GM23248 (cell line): ENCODE measurements around the gene SLC22A14. TPM values are rescaled to one million over a fixed set of nuclear protein-coding genes. Genes with fewer than 3 reads are reported as not detected.
"Not testable (repeated sequence)": the region's sequence is repeated elsewhere in the genome, so short reads cannot be mapped to it uniquely, and the experiment has no call there.

Experiments used
- DNase-seq: peaks from one replicate; pipeline ENCODE4 v3.0.0-alpha.2; 2015
- H2AFZ ChIP-seq: fragments of 200-600 bp; sonication (generic); 2 replicates; pipeline ENCODE4 v1.6.1; 2016; ENCODE audit warnings: antibody characterized with exemption
- H3F3A ChIP-seq: fragments of 200-600 bp; sonication (generic); 2 replicates; pipeline ENCODE4 v1.6.1; 2016; ENCODE audit warnings: mild to moderate bottlenecking, antibody characterized with exemption, mixed run types; ENCODE audit not compliant: insufficient read depth
- H3K27ac ChIP-seq: fragments of 200-600 bp; sonication (generic); 2 replicates; pipeline ENCODE4 v1.5.1; 2016; ENCODE audit warnings: mild to moderate bottlenecking
- H3K27me3 ChIP-seq: fragments of 200-600 bp; sonication (generic); replicated peaks from 2 replicates; pipeline ENCODE4 v1.6.1; 2016; ENCODE audit warnings: mild to moderate bottlenecking; ENCODE audit not compliant: insufficient read depth
- H3K36me3 ChIP-seq: fragments of 200-600 bp; sonication (generic); 2 replicates; pipeline ENCODE4 v1.6.1; 2016; ENCODE audit warnings: low read depth, mild to moderate bottlenecking
- H3K4me1 ChIP-seq: fragments of 200-600 bp; sonication (generic); 2 replicates; pipeline ENCODE4 v1.6.1; 2016; ENCODE audit warnings: mild to moderate bottlenecking; ENCODE audit not compliant: insufficient read depth
- H3K4me2 ChIP-seq: fragments of 200-600 bp; sonication (generic); one replicate; pipeline ENCODE4 v1.6.1; 2016; ENCODE audit warnings: mild to moderate bottlenecking; ENCODE audit not compliant: unreplicated experiment
- H3K4me3 ChIP-seq: fragments of 200-600 bp; sonication (generic); 2 replicates; pipeline ENCODE4 v1.5.1; 2016; ENCODE audit warnings: mild to moderate bottlenecking
- H3K79me2 ChIP-seq: fragments of 200-600 bp; sonication (generic); 2 replicates; pipeline ENCODE4 v1.6.1; 2016; ENCODE audit warnings: mild to moderate bottlenecking; ENCODE audit not compliant: insufficient read depth
- H3K9ac ChIP-seq: fragments of 200-600 bp; sonication (generic); 2 replicates; pipeline ENCODE4 v1.6.1; 2016; ENCODE audit warnings: mild to moderate bottlenecking
- H3K9me2 ChIP-seq: fragments of 200-600 bp; sonication (generic); 2 replicates; pipeline ENCODE4 v1.6.1; 2016; ENCODE audit warnings: mixed run types, mild to moderate bottlenecking, moderate library complexity; ENCODE audit not compliant: insufficient read depth
- H3K9me3 ChIP-seq: fragments of 200-600 bp; sonication (generic); one replicate; pipeline ENCODE4 v1.6.1; 2017; ENCODE audit warnings: low read depth
- H4K20me1 ChIP-seq: fragments of 200-600 bp; sonication (generic); 2 replicates; pipeline ENCODE4 v1.6.0; 2016; ENCODE audit not compliant: insufficient read depth
- EZH2 ChIP-seq: fragments of 200-600 bp; sonication (generic); IDR thresholded peaks from 2 replicates; pipeline ENCODE4 v1.6.1; 2018; ENCODE audit warnings: antibody characterized with exemption, mild to moderate bottlenecking; ENCODE audit not compliant: insufficient read depth, poor library complexity, severe bottlenecking
- EZH2phosphoT487 ChIP-seq: fragments of 200-600 bp; sonication (generic); IDR thresholded peaks from 2 replicates; pipeline ENCODE4 v1.6.1; 2018; ENCODE audit warnings: antibody characterized with exemption, moderate library complexity, mild to moderate bottlenecking, low read depth; ENCODE audit not compliant: insufficient read depth
- WGBS, 2 experiments: methylation state at CpG; one replicate each; pipeline ENCODE4 v1.1.6; 2015 to 2017; ENCODE audit warnings: low lambda C conversion rate in 2 of 2, low coverage in 1 of 2; ENCODE audit errors: missing lambda C conversion rate in 2 of 2; 5-methylcytosine and 5-hydroxymethylcytosine counted together
- in situ Hi-C: fragments of 300-500 bp; cut with MboI; formaldehyde crosslinking; loops from 2 replicates; pipeline ENCODE4 v1.15.0; 2020
- polyA plus RNA-seq: library from polyadenylated mRNA; unstranded; fragments of >200 nt; fragmentation: Nextera tagmentation; extraction: Ambion mirVana; gene quantifications from 2 replicates; pipeline ENCODE4 v1.2.1, GENCODE V29; 2016
- total RNA-seq: library from RNA; depleted of rRNA; stranded (reverse); fragments of >200 nt; shearing (Covaris generic); gene quantifications from 2 replicates; pipeline ENCODE4 v1.2.3, GENCODE V29; 2014; rRNA removed

SLC22A14 gene, protein sequence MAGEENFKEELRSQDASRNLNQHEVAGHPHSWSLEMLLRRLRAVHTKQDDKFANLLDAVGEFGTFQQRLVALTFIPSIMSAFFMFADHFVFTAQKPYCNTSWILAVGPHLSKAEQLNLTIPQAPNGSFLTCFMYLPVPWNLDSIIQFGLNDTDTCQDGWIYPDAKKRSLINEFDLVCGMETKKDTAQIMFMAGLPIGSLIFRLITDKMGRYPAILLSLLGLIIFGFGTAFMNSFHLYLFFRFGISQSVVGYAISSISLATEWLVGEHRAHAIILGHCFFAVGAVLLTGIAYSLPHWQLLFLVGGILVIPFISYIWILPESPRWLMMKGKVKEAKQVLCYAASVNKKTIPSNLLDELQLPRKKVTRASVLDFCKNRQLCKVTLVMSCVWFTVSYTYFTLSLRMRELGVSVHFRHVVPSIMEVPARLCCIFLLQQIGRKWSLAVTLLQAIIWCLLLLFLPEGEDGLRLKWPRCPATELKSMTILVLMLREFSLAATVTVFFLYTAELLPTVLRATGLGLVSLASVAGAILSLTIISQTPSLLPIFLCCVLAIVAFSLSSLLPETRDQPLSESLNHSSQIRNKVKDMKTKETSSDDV
- total RNA-seq (not detected in 2 replicates), polyA plus RNA-seq (0.08 TPM in 1 of 2 replicates, not detected in the other)

- in situ Hi-C loops: no loop called here
- H2AFZ ChIP-seq: no peak within 1 kb of the TSS
Measured at GRCh38 chr3:38281895-38282686, at the start of gene SLC22A14. Gene SLC22A14 (plus strand): TSS chr3:38282294. CDS start chr3:38306027, 23,733 bp downstream.

GRCh38 chr3:38232701-38233100 is 49.4 kb upstream of the SLC22A14 start:
- Histone ChIP-seq H3K27me3 (no peaks in the 10 kb centered on the region), H3K9ac (no peak overlapping the region), H3K9me3 (no peaks in the 10 kb centered on the region), H3K4me1 (peaks cover 23% of the 10 kb centered on the region), H3K36me3 (peaks cover 44% of the 10 kb centered on the region), H3K27ac (no peak overlapping the region), H3K4me2 (no peak overlapping the region), H3F3A (peaks cover 14% of the 10 kb centered on the region), H2AFZ (no peak overlapping the region), H3K79me2 (peaks cover 16% of the 10 kb centered on the region; the same call in 1 of the 2 replicates), H4K20me1 (no peaks in the 10 kb centered on the region), H3K4me3 (no peak overlapping the region), H3K9me2 (no peaks in the 10 kb centered on the region)
- 92 to 96% methylated on average over 2 of the region's 2 CpGs for WGBS, 2 experiments
- TF ChIP-seq EZH2: no peak
- TF ChIP-seq EZH2phosphoT487: no peak
- in situ Hi-C loops: no loop called here
- DNase-seq: no peak

More at GRCh38 chr3:38281895-38282686, at the start of gene SLC22A14:
- H3K36me3 ChIP-seq: no peaks in the 10 kb centered on the region
- no peaks in the 10 kb centered on the region for H3K79me2 ChIP-seq
- no peaks in the 10 kb centered on the region for H3K9me2 ChIP-seq
- no peak within 1 kb of the TSS for H3K4me2 ChIP-seq
- no peaks in the 10 kb centered on the region for H4K20me1 ChIP-seq
- no peaks in the 10 kb centered on the region for H3F3A ChIP-seq
- no peak within 1 kb of the TSS for H3K4me3 ChIP-seq
- TF ChIP-seq EZH2 (no peak), EZH2phosphoT487 (no peak)
- no peak within 1 kb of the TSS for H3K27ac ChIP-seq
- no peak for DNase-seq
- H3K9ac ChIP-seq: no peak within 1 kb of the TSS
- H3K27me3 ChIP-seq: no peaks in the 10 kb centered on the region
- H3K4me1 ChIP-seq: peaks cover 6% of the 10 kb centered on the region
- H3K9me3 ChIP-seq: no peaks in the 10 kb centered on the region
- 95 to 97% methylated on average over 14 of the region's 14 CpGs for WGBS, 2 experiments

- peaks cover 58% of the 10 kb centered on the region for H3K36me3 ChIP-seq
- in situ Hi-C loops: no loop called here
- H3K4me2 ChIP-seq: no peak overlapping the region
- H3K9me3 ChIP-seq: no peaks in the 10 kb centered on the region
- H3K9ac ChIP-seq: no peak overlapping the region
- no peaks in the 10 kb centered on the region for H4K20me1 ChIP-seq
- no peak overlapping the region for H2AFZ ChIP-seq
- peaks cover 9% of the 10 kb centered on the region; the same call in 1 of the 2 replicates for H3K4me1 ChIP-seq
- H3K27ac ChIP-seq: no peak overlapping the region
- H3K9me2 ChIP-seq: no peaks in the 10 kb centered on the region
- TF ChIP-seq EZH2phosphoT487 (no peak), EZH2 (no peak)
- no peak overlapping the region for H3K4me3 ChIP-seq
- H3K79me2 ChIP-seq: peaks cover 10% of the 10 kb centered on the region; the same call in 1 of the 2 replicates
- H3F3A ChIP-seq: no peaks in the 10 kb centered on the region; the same call in 1 of the 2 replicates
- H3K27me3 ChIP-seq: no peaks in the 10 kb centered on the region
- peak; percentile 35 for DNase-seq
Measured at GRCh38 chr3:38235466-38235865, 46.6 kb upstream of the SLC22A14 start.

- no peak overlapping the region for H3K4me3 ChIP-seq
- TF ChIP-seq EZH2phosphoT487 (no peak), EZH2 (no peak)
- H3K27ac ChIP-seq: no peak overlapping the region
- H3K4me2 ChIP-seq: no peak overlapping the region
- no peaks in the 10 kb centered on the region for H3K9me2 ChIP-seq
- no peaks in the 10 kb centered on the region for H3K9me3 ChIP-seq
- H3K9ac ChIP-seq: no peak overlapping the region
- whole genome bisulfite sequencing, 2 experiments: 95 to 96% methylated on average over 2 of the region's 2 CpGs
- no peaks in the 10 kb centered on the region for H3K27me3 ChIP-seq
- peaks cover 62% of the 10 kb centered on the region for H3K36me3 ChIP-seq
- no peaks in the 10 kb centered on the region; the same call in 1 of the 2 replicates for H3F3A ChIP-seq
- H4K20me1 ChIP-seq: no peaks in the 10 kb centered on the region
- no peak overlapping the region for H2AFZ ChIP-seq
- peaks cover 9% of the 10 kb centered on the region; the same call in 1 of the 2 replicates for H3K4me1 ChIP-seq
- no peak for DNase-seq
- peaks cover 20% of the 10 kb centered on the region for H3K79me2 ChIP-seq
- in situ Hi-C loops: no loop called here
Measured at GRCh38 chr3:38238416-38239008, 43.6 kb upstream of the SLC22A14 start.

DNA sequence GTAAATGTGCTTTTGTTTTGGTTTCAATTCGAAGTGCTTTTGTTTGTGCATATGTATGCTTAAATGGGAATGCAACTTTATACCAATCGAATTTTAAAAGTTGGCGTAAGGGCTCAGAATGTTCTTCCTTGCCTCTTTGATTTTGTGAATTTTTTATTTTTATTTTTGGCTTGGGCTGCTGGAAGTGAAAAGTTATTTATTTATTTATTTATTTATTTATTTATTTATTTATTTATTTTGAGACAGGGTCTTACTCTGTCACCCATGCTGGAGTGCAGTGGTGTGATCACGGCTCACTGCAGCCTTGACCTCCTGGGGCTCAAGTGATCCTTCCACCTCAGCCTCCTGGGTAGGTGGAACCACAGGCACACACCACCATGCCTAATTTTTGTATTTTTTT is 39.3 kb upstream of the SLC22A14 start:
- H3K9me2 ChIP-seq, H4K20me1 ChIP-seq, DNase-seq, in situ Hi-C loops, H2AFZ ChIP-seq, H3K27me3 ChIP-seq, H3K4me3 ChIP-seq, H3K9me3 ChIP-seq, H3K4me2 ChIP-seq, H3K27ac ChIP-seq, H3K4me1 ChIP-seq, H3K9ac ChIP-seq: not testable (repeated sequence)
- peaks cover 41% of the 10 kb centered on the region for H3K36me3 ChIP-seq
- 99% methylated on average over 4 of the region's 4 CpGs for WGBS, 2 experiments
- H3F3A ChIP-seq: peaks cover 34% of the 10 kb centered on the region
- H3K79me2 ChIP-seq: peaks cover 20% of the 10 kb centered on the region
